ENCODE measurements around the gene GUSB.
"Not testable (repeated sequence)": the region's sequence is repeated elsewhere in the genome, so short reads cannot be mapped to it uniquely, and the experiment has no call there.

The GUSB gene

GRCh38 chr7:66007232-66007631 is 25.2 kb upstream of the GUSB start:
- no peak; the same call in 2 of the 3 replicates for ATAC-seq
- TF ChIP-seq ZNF565 (CRISPR knock-in tag; conservative IDR thresholded peaks at IDR 0.05; ENCODE audit: low read depth) (no peak), CSDC2 (CRISPR knock-in tag; IDR thresholded peaks at IDR 0.05) (no peak), ZNF70 (CRISPR knock-in tag; IDR thresholded peaks at IDR 0.05) (peak; percentile 40; the same call in 1 of the 2 replicates), TCF4 (CRISPR knock-in tag; IDR thresholded peaks at IDR 0.05; ENCODE audit: borderline replicate concordance) (peak; percentile 60)

DNA sequence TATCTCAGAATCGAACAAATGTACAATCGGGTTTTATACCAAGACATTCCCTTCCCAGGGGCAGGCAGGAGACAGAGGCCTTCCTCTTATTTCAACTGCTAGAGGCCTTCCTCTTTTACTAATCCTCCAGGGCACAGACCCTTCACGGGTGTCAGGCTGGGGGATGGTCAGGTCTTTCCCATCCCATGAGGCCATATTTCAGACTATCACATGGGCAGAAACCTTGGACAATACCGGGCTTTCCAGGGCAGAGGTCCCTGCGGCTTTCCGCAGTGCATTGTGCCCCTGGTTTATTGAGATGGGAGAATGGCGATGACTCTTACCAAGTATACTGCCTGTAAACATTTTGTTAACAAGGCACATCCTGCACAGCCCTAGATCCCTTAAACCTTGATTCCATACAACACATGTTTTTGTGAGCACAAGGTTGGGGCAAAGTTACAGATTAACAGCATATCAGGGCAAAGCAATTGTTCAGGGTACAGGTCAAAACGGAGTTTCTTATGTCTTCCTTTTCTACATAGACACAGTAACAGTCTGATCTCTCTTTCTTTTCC is 23.2 kb upstream of the GUSB start:
- not testable (repeated sequence) for ATAC-seq

DNA sequence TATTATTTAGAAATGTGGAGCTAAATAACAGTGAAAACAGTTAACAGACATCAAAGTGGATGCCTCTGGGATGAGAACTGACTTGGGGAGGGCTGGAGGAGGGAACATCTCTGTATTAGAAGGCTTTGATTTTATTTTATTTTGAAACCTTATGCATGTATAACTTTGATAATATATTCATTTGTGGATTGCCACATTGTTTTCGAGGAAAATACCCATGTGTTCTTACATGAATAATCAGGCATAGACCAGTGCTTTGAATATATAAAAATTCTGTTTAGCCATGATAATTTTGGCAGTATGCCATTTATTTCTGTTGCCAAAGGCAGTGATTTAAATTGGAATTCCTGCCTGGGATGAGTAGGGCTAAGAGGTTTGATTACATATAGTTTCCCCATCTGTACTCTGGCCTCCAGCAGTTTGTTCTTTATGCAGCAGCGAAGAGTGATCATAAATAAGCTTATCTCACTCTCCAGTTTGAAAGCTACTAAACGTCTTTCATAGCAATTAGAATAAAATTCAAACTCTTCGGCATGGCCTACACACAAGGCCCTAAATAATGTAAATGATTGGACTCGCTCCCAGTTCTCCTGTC is 18.9 kb upstream of the GUSB start:
- ATAC-seq, result peak; percentile 79

GRCh38 chr7:65994984-65995383 is 13.0 kb upstream of the GUSB start:
- ATAC-seq, result not testable (repeated sequence)

DNA sequence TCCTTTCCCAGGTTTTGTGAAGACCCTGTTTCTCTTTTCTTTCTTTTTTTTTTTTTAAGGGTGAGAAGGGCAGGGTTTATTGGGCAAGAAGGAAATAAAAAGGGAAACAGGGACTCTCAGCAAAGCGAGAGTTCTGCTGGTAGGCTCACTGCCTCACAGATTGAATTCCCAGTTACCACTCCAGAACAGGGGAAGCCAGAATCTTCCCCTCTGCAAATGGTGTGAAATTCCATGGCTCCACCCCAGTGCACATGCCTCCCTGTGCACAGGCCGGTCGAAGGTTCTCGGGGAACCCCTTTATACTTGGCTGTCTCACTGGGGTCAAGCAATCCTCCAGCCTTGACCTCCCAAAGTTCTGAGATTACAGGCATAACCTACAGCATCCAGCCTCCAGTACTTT is 10.5 kb upstream of the GUSB start:
- TF ChIP-seq, protein P1, sequence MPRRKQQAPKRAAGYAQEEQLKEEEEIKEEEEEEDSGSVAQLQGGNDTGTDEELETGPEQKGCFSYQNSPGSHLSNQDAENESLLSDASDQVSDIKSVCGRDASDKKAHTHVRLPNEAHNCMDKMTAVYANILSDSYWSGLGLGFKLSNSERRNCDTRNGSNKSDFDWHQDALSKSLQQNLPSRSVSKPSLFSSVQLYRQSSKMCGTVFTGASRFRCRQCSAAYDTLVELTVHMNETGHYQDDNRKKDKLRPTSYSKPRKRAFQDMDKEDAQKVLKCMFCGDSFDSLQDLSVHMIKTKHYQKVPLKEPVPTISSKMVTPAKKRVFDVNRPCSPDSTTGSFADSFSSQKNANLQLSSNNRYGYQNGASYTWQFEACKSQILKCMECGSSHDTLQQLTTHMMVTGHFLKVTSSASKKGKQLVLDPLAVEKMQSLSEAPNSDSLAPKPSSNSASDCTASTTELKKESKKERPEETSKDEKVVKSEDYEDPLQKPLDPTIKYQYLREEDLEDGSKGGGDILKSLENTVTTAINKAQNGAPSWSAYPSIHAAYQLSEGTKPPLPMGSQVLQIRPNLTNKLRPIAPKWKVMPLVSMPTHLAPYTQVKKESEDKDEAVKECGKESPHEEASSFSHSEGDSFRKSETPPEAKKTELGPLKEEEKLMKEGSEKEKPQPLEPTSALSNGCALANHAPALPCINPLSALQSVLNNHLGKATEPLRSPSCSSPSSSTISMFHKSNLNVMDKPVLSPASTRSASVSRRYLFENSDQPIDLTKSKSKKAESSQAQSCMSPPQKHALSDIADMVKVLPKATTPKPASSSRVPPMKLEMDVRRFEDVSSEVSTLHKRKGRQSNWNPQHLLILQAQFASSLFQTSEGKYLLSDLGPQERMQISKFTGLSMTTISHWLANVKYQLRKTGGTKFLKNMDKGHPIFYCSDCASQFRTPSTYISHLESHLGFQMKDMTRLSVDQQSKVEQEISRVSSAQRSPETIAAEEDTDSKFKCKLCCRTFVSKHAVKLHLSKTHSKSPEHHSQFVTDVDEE (CRISPR knock-in tag; IDR thresholded peaks at IDR 0.05), result no peak
- TF ChIP-seq ZC3H10 (CRISPR knock-in tag; IDR thresholded peaks at IDR 0.05) (no peak), ISL1 (CRISPR knock-in tag; IDR thresholded peaks at IDR 0.05) (no peak), ESRRG (CRISPR knock-in tag; IDR thresholded peaks at IDR 0.05) (no peak), TOX (CRISPR knock-in tag; IDR thresholded peaks at IDR 0.05; ENCODE audit: borderline replicate concordance) (no peak), BACH2 (CRISPR knock-in tag; IDR thresholded peaks at IDR 0.05; ENCODE audit: borderline replicate concordance) (no peak), ZNF70 (CRISPR knock-in tag; IDR thresholded peaks at IDR 0.05) (no peak)
- no peak for ATAC-seq

- ATAC-seq, result not testable (repeated sequence)
Observed at GRCh38 chr7:65991829-65992228, 9.8 kb upstream of the GUSB start.

GRCh38 chr7:65989694-65990080 is 7.7 kb upstream of the GUSB start:
- no peak for ATAC-seq
- TF ChIP-seq RARB (CRISPR knock-in tag; IDR thresholded peaks at IDR 0.05) (no peak), ZFP3 (CRISPR knock-in tag; IDR thresholded peaks at IDR 0.05) (no peak), ZNF70 (CRISPR knock-in tag; IDR thresholded peaks at IDR 0.05) (no peak), TCF4 (CRISPR knock-in tag; IDR thresholded peaks at IDR 0.05; ENCODE audit: borderline replicate concordance) (no peak), CSDC2 (CRISPR knock-in tag; IDR thresholded peaks at IDR 0.05) (no peak), ZC3H10 (CRISPR knock-in tag; IDR thresholded peaks at IDR 0.05) (no peak), ISL1 (CRISPR knock-in tag; IDR thresholded peaks at IDR 0.05) (no peak), ZNF565 (CRISPR knock-in tag; conservative IDR thresholded peaks at IDR 0.05; ENCODE audit: low read depth) (no peak), ARNTL (CRISPR knock-in tag; IDR thresholded peaks at IDR 0.05; ENCODE audit: borderline replicate concordance, low read depth) (no peak), BACH2 (CRISPR knock-in tag; IDR thresholded peaks at IDR 0.05; ENCODE audit: borderline replicate concordance) (no peak), ESRRG (CRISPR knock-in tag; IDR thresholded peaks at IDR 0.05) (no peak), ZNF8 (CRISPR knock-in tag; IDR thresholded peaks at IDR 0.05) (no peak)
- TF ChIP-seq, protein P2, sequence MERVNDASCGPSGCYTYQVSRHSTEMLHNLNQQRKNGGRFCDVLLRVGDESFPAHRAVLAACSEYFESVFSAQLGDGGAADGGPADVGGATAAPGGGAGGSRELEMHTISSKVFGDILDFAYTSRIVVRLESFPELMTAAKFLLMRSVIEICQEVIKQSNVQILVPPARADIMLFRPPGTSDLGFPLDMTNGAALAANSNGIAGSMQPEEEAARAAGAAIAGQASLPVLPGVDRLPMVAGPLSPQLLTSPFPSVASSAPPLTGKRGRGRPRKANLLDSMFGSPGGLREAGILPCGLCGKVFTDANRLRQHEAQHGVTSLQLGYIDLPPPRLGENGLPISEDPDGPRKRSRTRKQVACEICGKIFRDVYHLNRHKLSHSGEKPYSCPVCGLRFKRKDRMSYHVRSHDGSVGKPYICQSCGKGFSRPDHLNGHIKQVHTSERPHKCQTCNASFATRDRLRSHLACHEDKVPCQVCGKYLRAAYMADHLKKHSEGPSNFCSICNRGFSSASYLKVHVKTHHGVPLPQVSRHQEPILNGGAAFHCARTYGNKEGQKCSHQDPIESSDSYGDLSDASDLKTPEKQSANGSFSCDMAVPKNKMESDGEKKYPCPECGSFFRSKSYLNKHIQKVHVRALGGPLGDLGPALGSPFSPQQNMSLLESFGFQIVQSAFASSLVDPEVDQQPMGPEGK (CRISPR knock-in tag; IDR thresholded peaks at IDR 0.05; ENCODE audit: borderline replicate concordance), result no peak
- TF ChIP-seq, protein P1 (CRISPR knock-in tag; IDR thresholded peaks at IDR 0.05), result no peak

DNA sequence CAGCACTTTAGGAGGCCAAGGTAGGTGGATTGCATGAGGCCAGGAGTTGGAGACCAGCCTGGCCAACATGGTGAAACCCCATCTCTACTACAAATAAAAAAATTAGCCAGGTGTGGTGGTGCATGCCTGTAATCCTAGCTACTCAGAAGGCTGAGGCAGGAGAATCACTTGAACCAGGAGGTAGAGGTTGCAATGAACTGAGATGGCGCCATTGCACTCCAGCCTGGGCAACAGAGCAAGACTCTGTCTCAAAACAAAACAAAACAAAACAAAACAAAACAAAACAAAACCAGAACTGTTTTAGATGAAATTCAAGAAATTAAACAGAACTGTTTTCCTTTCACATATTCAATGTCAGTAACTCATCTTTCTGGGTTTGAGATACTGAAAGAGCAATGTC is 6.5 kb upstream of the GUSB start:
- not testable (repeated sequence) for ATAC-seq

Data from SK-N-SH treated with all-trans-retinoic acid at 6 μM for 48 hours (cell line).